Measurements from ENCODE around the gene ZSWIM8.

GRCh38 chr10:73819513-73820093, 34.2 kb downstream of the ZSWIM8 start:
- TF ChIP-seq CTCF (conservative IDR thresholded peaks at IDR 0.05 in 1 of 2, IDR thresholded peaks at IDR 0.05 in 1 of 2; ENCODE audit: low read depth in 1 of 2, low read length in 2 of 2) (peak in 1 of 2 donors; percentile 5), EZH2 (IDR thresholded peaks at IDR 0.05; ENCODE audit: low read length, missing control alignments) (no peak)
